Urothelium cell line (cell line): Measurements from ENCODE around the gene P2RY13.
A peak's percentile ranks its signal among the peaks of the same experiment; 100 is the strongest.

ENCODE experiments used
- DNase-seq: peaks from one replicate; pipeline ENCODE4 v3.0.0; 2011; ENCODE audit warnings: low spot score, mixed read lengths
- FAIRE-seq: peaks from 2 replicates; lab custom pipeline; 2011; peaks lifted over from hg19 to GRCh38; lab: Jason Lieb, UNC

The P2RY13 gene

GRCh38 chr3:151321526-151321925, 7.8 kb downstream of the P2RY13 start:
- FAIRE-seq, result no peak
- DNase-seq, result no peak

- no peak for FAIRE-seq
- DNase-seq, result no peak
Observed at GRCh38 chr3:151320131-151320530, 9.2 kb downstream of the P2RY13 start.

GRCh38 chr3:151319628-151320027, 9.7 kb downstream of the P2RY13 start:
- no peak for DNase-seq
- no peak for FAIRE-seq

GRCh38 chr3:151318991-151319390, 10.4 kb downstream of the P2RY13 start:
- no peak for FAIRE-seq
- no peak for DNase-seq

- no peak for DNase-seq
- FAIRE-seq, result no peak
Observed at GRCh38 chr3:151318313-151318712, 11.0 kb downstream of the P2RY13 start.

- no peak for FAIRE-seq
- DNase-seq, result peak; percentile 69
Observed at GRCh38 chr3:151316267-151316991, 12.9 kb downstream of the P2RY13 start, which contains the start of gene GPR87. Gene GPR87, minus strand, starts transcription at chr3:151316820. Its CDS starts 16,720 bp downstream, at chr3:151300100.

GRCh38 chr3:151315846-151316245, 13.5 kb downstream of the P2RY13 start:
- DNase-seq (no peak), FAIRE-seq (no peak)

GRCh38 chr3:151315136-151315535, 14.2 kb downstream of the P2RY13 start:
- DNase-seq, result no peak

GRCh38 chr3:151314593-151314992, 14.8 kb downstream of the P2RY13 start:
- no peak for DNase-seq
- no peak for FAIRE-seq

More at GRCh38 chr3:151315136-151315535, 14.2 kb downstream of the P2RY13 start:
- FAIRE-seq, result no peak

GRCh38 chr3:151314137-151314536, 15.2 kb downstream of the P2RY13 start:
- DNase-seq (no peak), FAIRE-seq (no peak)

- DNase-seq (no peak), FAIRE-seq (no peak)
Observed at GRCh38 chr3:151312972-151313371, 16.4 kb downstream of the P2RY13 start.

- no peak for FAIRE-seq
- no peak for DNase-seq
Observed at GRCh38 chr3:151309566-151309965, 19.8 kb downstream of the P2RY13 start.

- DNase-seq (no peak), FAIRE-seq (no peak)
Observed at GRCh38 chr3:151307583-151308488, 21.5 kb downstream of the P2RY13 start.

- no peak for FAIRE-seq
- no peak for DNase-seq
Observed at GRCh38 chr3:151307131-151307530, 22.2 kb downstream of the P2RY13 start.

- FAIRE-seq, result no peak
Observed at GRCh38 chr3:151306168-151306810, 23.1 kb downstream of the P2RY13 start.

GRCh38 chr3:151305775-151306151, 23.6 kb downstream of the P2RY13 start:
- FAIRE-seq (no peak), DNase-seq (no peak)

More at GRCh38 chr3:151306168-151306810, 23.1 kb downstream of the P2RY13 start:
- DNase-seq, result no peak

- peak; percentile 87 for DNase-seq
- FAIRE-seq, result no peak
Observed at GRCh38 chr3:151305060-151305774, 24.1 kb downstream of the P2RY13 start.

GRCh38 chr3:151303751-151304150, 25.6 kb downstream of the P2RY13 start:
- no peak for FAIRE-seq
- DNase-seq, result no peak

- no peak for FAIRE-seq
- no peak for DNase-seq
Observed at GRCh38 chr3:151301787-151302186, 27.6 kb downstream of the P2RY13 start.

- no peak for DNase-seq
- FAIRE-seq, result no peak
Observed at GRCh38 chr3:151300539-151300938, 28.8 kb downstream of the P2RY13 start.

GRCh38 chr3:151299006-151299405, 30.3 kb downstream of the P2RY13 start:
- no peak for DNase-seq
- no peak for FAIRE-seq
